DMS53 treated with DMSO at 0.1 percent for 48 hours (cell line): ENCODE results near the gene MRPL36.

ENCODE experiments used
- DNase-seq: peaks from one replicate; lab custom pipeline; 2025; ENCODE audit not compliant: unreplicated experiment; lab: John Stamatoyannopoulos, UW

Gene MRPL36

DNA sequence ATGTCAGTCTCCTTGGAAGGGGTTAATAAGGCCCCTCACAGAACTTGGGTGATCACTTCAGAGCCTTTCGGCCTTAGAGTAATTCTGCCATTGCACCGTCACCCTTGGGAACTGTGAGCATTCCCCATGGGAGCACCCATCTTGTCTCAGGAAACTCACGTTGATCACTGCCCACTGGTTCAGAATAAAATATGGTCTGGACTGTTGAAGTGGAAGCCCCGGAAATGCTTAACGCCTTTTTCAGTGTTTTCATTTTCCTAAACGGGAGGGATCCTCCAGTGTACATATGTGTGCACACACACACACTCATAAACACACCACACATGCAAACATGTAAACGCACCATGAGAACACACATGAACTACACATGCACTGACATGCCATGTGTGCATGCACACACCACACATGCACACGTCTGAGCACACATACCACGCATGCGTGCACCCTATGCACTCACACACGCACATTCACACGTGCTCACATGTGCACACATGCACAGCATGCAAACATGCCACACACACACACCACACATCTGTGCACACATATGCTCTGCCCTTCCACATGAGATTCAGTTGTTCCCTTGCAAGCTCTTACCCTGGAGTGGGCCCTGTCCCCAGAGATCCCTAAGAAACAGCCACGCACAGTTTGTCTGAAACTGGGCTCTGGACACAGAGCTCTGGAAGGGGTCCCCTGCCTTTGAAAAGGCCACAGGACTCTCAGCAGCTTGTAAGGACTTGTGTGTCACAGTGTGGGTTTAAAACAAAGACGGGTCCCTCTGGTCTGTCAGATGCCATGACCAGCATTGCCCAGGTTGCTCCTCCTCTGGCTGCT is 17.0 kb downstream of the MRPL36 start:
- no peak for DNase-seq

DNA sequence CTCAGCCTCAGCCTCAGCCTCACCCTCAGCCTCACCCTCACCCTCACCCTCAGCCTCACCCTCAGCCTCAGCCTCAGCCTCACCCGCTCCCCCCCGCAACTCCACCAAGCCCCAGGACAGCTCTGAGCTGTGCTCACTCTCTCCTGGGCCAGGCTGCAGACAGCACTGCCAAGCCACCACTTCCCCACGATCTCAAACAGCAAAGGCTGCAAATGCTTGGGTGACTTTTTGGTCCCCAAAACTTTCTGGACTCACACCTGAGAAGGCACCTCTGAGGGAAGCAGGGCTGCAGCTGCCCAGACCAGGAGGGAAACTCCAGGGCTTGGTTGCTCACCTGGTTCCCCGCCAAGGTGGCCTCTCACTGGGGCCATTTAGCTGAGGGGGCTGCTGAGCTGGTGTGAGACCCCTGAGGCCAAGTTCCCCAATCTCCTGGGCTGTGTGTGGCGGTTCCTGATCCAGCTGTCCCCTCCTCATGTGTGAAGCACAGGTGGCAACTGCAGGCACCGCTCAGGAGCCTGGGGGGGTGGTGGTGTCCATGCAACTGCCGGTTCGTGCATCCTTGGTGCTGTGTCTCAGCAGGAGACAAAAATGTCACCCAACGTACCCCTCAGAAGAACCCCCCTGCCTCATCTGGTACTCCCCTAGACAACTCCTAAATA is 17.8 kb downstream of the MRPL36 start:
- no peak for DNase-seq

DNA sequence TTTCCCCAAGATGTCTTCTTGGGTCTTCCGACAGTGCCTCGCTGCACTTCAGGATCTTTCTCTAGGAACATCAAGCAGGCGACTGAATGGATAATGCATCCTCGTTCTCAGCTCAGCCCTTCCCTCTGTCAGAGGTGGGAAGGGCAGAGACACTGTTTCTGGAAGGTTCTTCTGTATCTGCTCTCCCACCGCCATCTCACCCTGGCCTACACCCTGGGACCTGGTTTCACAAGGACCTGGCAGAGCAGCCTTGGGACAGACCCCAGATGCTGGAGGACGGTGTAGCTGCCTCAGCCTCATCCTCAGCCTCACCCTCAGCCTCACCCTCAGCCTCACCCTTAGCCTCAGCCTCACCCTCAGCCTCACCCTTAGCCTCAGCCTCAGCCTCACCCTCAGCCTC is 18.5 kb downstream of the MRPL36 start:
- DNase-seq, result no peak

DNA sequence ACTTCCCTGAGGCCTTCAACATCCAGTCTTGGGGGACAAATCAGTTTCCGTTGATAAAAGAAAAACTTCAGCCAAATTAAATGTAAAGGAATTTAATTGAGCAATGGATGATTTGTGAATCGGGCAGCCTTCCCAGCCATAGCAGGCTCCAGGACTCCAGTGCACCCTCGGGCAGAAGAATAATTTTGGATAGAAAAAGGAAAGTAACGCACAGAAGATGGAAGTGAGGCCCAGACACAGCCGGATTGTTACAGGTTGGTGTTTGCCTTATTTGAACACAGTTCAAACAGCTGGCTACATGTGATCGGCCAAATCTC is 19.1 kb downstream of the MRPL36 start:
- DNase-seq, result no peak

DNA sequence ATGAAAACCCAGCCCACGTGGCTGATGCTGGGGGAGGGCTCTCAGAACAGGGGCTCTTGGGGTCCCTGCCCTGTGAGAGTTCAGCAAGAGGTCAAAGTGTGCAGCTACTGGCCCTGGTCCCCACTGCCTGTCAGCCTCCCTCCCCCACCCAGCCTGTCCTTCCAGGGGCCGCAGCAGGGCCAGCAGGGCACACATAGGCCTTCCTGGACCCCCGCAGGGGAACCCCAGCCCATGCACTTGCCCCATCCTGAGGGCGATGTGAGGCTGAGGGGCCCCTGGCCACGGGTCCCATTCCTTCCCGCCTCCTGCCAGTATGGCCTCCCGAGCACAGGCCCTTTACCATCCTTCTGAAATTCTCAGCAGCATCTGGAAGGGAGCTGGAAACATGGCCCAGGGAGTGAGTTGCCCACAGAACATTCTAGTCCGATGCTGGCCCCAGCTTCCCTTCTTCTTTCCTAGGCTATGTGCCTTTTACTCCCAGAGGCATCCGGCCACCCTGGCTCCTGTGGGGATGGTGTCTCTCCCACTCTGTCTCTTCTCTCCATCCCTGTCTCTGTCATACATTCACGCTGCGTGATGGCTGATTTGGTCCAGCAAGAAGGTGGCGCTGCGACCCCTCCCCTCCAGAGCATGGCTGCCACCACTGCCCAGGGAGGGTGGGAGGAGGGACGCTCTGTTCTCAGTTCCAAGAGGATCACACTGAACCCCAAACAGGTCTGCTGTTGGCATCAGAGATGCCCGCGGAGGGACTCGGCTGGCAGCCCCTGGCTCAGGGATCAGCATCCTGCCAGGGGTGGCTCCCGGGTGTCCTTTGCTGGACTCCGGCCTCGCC is 19.6 kb downstream of the MRPL36 start:
- no peak for DNase-seq

DNA sequence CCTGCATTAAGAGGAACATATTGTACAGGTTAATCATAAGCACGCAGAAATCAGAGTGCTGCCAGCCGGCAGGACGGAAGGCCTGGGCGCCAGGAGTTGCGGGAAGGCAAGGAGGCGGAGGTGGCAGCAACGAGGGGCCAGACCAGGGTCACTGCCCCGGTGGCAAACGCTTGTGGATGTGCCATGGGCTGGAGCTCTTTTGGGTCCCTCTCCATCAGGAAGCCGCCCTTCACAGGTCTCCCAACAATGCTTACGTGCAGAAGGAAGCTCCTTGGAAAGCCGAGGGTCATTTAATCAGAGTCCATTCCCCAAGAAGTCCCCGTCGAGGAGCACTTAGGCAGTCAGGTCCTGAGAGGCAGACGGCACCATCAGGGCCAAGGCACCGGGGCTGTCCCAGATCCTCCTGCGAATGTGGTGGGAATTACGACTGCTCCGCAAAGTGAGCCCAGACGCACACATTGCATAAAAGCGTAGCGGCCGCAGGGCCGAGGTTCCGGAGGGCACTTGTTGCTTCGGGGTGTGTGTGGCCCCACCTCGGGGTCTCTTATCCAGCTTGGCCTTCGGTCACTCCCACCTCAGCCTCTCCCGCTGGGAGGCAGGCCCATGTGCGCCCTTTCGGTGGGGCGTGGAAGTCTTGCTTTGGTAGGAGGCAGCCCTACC is 20.5 kb downstream of the MRPL36 start:
- no peak for DNase-seq

DNA sequence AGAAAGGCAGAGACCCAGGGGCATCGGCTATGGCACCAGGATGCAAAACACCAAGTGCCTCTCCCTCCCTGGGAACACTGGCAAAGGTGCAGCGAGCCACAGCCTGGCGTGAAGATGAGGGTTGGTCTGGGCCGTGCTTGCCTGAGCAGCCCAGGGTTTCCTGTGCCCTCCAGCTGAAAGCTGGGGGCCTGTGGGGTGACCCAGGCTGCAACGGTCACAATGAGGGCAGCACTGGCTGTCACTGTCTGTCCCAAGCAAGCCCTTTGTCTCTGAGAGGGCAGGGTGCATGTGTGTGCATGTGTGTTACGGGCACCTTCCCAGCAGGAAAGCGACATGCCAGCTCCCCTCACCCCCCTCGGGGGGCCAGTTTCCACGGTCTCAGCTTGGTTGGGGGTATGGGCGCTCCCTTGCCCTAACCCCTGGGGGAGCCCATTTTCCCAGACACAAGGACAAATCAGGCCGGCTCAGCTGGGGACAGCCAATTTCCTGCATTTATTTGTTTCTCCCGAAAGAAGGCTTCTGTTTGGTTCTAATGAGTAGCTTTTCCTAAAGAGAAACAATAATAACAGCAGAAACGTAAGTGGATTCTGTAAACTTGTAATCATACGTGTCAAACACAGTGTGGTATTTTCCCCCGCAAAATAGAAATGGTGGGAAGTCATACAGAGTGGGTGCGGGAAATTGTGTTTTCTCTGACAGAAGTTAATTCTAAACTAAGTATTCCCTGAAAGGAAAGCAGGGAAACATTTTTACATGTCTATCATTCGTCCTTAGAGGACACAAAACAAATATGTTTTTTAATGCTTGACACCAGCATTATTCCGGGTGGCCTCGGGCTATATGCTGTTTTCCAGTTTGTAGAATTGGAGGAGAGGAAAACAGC is 21.3 kb downstream of the MRPL36 start:
- DNase-seq, result no peak

DNA sequence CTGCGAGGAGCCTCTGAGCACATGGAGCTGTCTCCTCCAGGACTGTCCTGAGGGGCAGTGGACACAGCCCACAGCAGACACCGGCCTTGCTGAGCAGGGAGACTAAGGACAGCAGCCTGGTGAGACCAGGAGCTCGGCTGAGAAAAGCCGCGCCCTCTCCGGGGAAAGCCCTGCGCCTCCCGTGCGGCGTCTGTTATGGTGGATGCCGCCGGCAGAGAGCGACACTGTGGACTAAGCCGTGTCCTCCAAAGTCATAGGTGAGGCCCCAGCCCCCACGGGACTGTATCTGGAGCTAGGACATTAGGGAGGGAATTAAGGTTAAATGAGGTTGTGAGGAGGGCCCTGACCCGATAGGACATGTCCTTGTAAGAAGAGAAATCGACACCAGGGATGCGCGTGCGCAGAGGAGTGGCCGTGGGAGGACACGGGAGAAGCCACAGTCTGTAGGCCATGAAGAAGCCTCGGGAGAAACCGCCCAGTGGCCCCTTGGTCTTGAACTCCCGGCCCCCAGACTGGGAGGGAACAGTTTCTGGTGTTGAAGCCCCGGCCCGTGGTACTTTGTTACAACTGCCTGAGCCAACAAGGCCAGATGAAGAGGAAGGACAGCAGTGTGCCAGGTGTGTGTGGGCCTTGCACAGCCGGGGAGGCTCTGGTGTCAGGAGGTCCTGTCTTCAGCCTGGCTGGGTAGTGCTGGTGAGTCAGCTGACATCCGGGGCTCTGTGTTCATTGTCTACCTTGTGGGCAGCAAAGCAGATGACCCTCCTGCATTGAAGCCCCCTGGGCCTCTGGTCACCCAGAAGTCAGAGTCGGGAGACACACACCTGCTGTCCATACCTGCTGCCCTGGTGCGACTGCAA is 22.1 kb downstream of the MRPL36 start:
- DNase-seq, result no peak

DNA sequence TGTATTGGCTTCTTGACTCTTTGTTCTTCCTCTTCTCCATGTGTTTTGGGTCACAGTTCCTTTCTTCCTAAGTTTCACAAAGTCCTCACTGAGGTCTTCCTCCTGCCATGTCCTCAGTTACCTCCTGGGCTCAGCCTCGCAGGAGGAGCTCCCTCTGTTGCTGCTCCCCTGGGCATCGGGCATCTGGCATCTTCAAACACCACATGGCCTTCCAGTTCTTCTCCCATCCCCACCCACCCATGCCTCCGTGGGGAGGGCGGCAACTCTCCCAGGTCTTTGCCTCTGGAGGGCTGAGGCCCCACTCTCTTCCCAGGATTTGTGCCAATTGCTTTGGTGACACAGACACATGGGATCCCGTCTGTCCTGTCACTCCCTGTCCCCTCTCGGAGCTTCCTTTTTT is 22.8 kb downstream of the MRPL36 start:
- no peak for DNase-seq

DNA sequence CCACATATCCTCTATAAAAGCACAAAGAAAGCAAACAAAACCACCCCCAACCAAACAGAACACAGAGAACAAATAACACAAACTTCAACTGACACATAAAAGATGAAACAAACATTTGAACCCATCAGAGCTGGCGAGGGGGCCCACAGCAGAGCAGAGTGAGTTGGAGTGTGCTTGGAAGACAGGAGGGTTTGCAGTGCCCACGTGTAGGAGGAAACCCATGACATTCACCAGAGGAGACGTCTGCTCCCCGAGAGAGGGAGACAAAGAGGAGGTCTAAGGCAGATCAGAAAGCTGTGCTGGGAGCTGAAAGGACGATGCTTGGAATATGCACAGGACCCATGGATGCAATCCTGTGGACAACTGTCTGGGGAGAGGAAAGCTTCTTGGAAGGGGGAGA is 27.0 kb downstream of the MRPL36 start:
- DNase-seq, result no peak

DNA sequence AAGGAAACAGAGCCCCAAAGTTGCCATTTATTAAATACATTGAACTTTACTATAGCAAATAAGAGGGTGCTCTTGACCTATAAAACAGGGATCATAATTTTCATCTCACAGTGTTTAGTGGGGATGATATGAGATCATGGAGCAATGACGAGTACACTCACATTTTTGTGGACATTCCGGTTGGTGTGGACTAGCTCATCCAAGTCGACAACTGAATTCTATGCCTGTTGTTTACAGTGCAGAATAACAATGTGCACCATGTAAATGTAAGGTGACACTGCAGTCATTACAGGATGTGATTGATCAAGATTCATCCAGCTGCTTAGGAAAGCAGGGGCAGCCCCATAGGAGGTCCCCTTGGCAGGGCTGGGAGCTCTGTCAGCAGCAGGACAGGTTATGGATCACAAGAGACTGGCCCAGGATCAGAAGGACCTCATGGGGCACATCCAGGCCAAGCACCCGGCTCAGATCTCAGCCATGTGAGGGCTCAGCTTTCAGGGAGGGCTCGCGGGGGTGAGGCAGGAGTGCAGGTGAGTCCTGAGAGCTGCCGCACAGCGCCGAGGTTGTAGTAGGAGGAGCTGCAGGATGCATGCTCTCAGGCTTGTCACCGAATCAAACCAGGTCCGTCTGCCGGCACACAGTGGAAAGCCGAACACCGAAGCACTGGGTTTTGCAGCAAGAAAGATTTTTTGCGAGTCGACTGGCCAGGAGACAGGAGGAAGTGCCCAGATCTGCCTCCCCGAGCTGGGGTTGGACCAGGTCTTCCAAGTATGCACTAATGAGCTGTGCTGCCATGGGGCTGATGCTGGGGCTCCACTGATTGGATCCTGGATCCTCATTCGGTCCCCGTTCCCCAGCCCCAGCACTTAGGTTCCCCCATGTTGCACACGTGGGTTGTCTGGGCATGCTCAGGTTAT is 28.2 kb downstream of the MRPL36 start:
- DNase-seq, result no peak

DNA sequence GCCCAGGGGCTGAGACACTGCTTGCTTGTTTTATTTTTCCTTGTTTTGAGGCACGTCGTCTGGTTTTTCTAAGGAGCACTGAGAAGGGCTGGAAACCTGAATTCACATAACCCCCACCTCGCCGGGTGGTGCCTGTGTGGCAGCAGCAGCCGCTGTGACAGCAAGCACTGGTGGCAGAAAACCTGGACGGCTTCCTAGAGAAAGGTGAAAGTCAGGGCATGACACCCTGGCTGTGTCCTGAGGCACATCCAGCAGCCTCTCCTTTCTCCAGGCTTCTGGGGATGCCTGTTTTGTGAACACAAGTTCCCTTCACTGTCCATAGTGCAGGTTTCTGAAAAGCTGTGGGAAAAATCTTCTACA is 29.2 kb downstream of the MRPL36 start:
- no peak for DNase-seq

DNA sequence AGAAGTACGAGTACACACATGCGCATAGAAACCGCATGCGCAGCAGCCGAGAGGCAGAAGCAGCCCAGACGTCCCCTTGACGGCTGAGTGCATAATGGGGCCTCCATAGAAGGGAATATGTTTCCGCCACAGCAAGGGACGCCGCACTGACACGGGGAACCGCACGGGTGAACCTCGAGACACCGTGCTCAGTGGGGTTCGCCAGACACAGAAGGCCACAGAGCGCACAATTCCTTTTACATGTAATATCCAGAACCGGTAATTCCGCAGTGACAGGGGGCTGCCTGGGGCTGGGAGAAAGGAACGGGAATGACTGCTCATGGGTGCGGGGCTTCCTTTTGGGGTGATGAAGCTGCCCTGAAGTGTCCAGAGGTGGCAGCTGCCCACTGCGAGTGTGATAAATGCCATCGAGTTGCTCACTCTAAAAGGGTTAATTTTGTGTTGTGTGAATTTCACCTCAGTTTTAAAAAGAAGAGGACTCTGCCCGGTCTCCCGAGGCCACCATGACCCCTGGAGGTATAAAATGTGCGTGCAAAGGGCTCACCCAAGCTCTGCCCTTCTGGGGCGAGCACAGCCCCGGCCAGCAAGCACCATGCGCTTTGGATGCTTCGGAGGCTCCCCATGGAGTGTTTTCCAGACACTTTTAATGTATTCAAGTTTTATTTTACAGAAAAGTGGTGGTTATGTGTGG is 29.7 kb downstream of the MRPL36 start:
- no peak for DNase-seq

DNA sequence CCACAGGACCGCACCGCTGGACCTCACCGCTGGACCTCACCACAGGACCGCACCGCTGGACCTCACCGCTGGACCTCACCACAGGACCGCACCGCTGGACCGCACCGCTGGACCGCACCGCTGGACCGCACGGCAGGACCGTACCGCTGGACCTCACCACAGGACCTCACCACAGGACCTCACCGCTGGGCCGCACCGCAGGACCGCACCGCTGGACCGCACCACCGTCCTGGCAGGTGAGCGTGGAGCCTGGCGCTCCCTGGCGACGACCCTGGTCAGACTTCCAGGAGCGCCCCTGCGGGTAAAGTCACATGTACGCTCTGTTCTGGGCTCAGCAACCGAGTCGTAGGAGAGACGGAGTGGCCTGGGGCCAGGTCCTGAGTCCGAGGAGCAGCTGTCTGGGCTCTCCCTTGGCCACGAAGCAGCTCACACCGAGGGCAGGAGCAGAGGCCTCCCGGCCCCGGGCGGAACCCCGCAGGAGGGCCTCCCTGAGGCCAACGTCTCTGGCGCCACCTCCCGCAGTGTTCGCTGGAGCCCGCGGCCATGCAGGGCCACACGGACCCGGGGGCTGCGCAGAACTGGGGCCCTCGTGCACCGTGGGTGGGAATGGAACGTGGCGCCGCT is 30.5 kb downstream of the MRPL36 start:
- DNase-seq, result no peak

DNA sequence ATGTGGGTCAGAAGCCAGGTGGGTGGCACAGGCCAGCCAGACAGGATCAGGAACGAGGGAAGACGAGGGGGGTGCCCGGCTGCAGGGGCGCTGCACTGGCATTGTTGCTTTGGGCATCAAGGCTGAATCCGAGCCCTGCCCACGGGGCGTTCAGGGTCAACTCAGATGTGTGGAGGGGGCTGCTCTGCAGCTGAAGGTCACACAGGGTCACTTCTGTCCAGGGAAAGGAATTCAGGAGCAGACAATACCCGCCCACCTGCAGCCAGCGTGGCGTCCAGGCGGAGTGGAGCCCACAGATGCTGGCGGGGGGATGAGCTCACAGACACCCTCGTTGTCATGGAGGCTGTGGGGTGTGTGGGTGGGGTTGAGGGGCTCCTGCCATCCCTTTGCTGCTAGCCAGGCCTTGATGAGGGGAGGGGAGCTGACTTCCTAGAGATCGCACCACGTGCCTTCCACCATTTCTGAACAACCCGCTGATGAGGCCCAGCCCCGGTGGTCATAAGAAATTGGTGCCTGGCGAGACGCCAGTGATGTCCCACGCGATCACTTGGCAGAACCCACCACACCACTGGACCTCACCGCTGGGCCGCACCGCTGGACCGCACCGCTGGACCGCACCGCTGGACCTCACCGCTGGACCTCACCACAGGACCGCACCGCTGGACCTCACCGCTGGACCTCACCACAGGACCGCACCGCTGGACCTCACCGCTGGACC is 31.2 kb downstream of the MRPL36 start:
- DNase-seq, result no peak

DNA sequence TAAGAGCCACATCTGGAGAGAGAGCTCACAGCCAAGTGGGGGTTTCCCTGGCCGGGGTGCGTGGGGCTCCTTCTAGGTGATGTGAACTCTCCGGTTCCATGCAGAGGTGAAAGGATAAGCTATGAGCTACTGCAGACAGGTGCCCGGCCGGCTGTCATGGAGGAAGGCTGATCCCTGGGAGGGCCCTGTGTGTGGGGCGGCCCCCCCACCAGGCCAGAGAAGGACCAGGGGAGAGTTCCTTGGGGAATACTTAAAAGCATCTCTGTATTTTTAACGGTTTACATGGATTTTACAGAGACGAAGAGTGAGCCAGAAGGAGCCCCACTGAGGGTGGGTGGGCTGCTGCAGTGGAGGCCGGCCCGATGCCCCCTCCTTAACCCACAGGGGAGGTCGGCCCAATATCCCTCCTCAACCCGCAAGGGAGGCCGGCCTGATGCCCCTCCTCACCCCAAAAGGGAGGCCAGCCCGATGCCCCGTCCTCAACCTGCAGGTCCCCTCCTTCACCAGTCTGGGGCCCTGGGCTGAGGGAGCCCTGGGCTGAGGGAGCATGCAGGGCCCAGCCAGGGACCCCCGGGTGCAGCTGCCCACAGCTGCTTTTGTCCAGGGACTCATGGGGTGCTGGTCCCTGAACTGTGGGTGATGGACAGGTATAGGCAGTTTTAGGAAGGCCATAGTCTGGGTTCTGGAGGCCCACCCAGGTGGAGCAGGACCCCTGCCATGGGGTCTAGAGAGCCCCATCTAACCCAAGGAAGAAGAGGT is 31.9 kb downstream of the MRPL36 start:
- no peak for DNase-seq
